K562 (cell line): ENCODE data around the gene TMEM60. TPM values are rescaled to one million over a fixed set of nuclear protein-coding genes. Genes with fewer than 3 reads are reported as not detected.

ENCODE experiments used
- CUX1 ChIP-seq: fragments of 200-800 bp; sonication (Bioruptor generic); IDR thresholded peaks from 2 replicates; pipeline ENCODE4 v1.6.1; 2016; ENCODE audit warnings: missing genetic modification characterization, missing compliant biosample characterization
- ERF ChIP-seq: fragments of 450-650 bp; formaldehyde crosslinking; IDR thresholded peaks from 2 replicates; pipeline ENCODE4 v1.4.0; 2020; ENCODE audit warnings: mild to moderate bottlenecking, mixed read lengths
- FOXJ2 ChIP-seq: fragments of 200-800 bp; sonication (Bioruptor generic); IDR thresholded peaks from 2 replicates; pipeline ENCODE4 v1.6.1; 2016; ENCODE audit warnings: missing genetic modification characterization, missing compliant biosample characterization
- GTF2F1 ChIP-seq: IDR thresholded peaks from 2 replicates; pipeline ENCODE4 v1.6.1; 2011; ENCODE audit warnings: low read depth, low read length, improper control_type of control experiment
- HINFP ChIP-seq: fragments of 450-650 bp; conservative IDR thresholded peaks from 2 replicates; pipeline ENCODE4 v1.6.1; 2016; ENCODE audit warnings: missing genetic modification characterization, low read depth, mild to moderate bottlenecking, control low read depth, missing compliant biosample characterization
- JUN ChIP-seq, 2 experiments: sonication (generic) in 1 of 2; formaldehyde crosslinking in 1 of 2; IDR thresholded peaks; 2 replicates each; pipeline versions ENCODE4 v1.6.1 to v1.8.0; 2012 to 2022; ENCODE audit warnings: borderline replicate concordance in 2 of 2, mild to moderate bottlenecking in 2 of 2, improper control_type of control experiment in 1 of 2, low read depth in 1 of 2, low read length in 1 of 2, missing genetic modification reagents in 1 of 2
- KDM4B ChIP-seq, 2 experiments: fragments of 450-650 bp in 1 of 2; sonication (generic) in 1 of 2; IDR thresholded peaks; 2 replicates each; pipeline ENCODE4 v1.6.1; 2016 to 2017; ENCODE audit warnings: borderline replicate concordance in 2 of 2, antibody characterized with exemption in 1 of 2, low read depth in 1 of 2, mild to moderate bottlenecking in 1 of 2
- MYBL2 ChIP-seq, 2 experiments: fragments of 450-650 bp in 1 of 2; sonication (generic) in 1 of 2; formaldehyde crosslinking in 1 of 2; IDR thresholded peaks; 2 replicates each; pipeline versions ENCODE4 v1.6.1 to v1.8.1; 2017 to 2022; ENCODE audit warnings: borderline replicate concordance in 1 of 2, inconsistent platforms in 1 of 2, low read depth in 1 of 2, mild to moderate bottlenecking in 1 of 2, missing genetic modification reagents in 1 of 2, moderate library complexity in 1 of 2
- PRMT5 ChIP-seq: sonication (generic); formaldehyde crosslinking; IDR thresholded peaks from 2 replicates; pipeline ENCODE4 v1.5.0; 2020; ENCODE audit warnings: missing genetic modification reagents
- RBM22 ChIP-seq: fragments of 200-400 bp; formaldehyde crosslinking; IDR thresholded peaks from 2 replicates; pipeline ENCODE4 v1.6.1; 2018; ENCODE audit warnings: low read length, low read depth; ENCODE audit not compliant: poor library complexity, severe bottlenecking
- SMARCE1 ChIP-seq: fragments of 450-650 bp; IDR thresholded peaks from 2 replicates; pipeline ENCODE4 v1.7.1; 2016; ENCODE audit warnings: mild to moderate bottlenecking
- SRF ChIP-seq, 2 experiments: fragments of 250-450, 450-650 bp in 1 of 2; sonication (Bioruptor Pico) in 1 of 2; sonication (generic) in 1 of 2; formaldehyde crosslinking; IDR thresholded peaks; 2 replicates each; pipeline versions ENCODE4 v1.5.0 to v1.5.1; 2020 to 2022; ENCODE audit warnings: mild to moderate bottlenecking in 1 of 2, missing genetic modification reagents in 1 of 2
- TAL1 ChIP-seq: fragments of 450-650 bp; IDR thresholded peaks from 2 replicates; pipeline ENCODE4 v1.6.1; 2016; ENCODE audit warnings: mild to moderate bottlenecking
- TEAD2 ChIP-seq: fragments of 450-650 bp; IDR thresholded peaks from 2 replicates; pipeline ENCODE4 v1.6.1; 2016; ENCODE audit warnings: missing genetic modification characterization, control low read depth, missing compliant biosample characterization
- ZEB2 ChIP-seq: fragments of 450-650 bp; IDR thresholded peaks from 2 replicates; pipeline ENCODE4 v1.6.1; 2016
- ZNF586 ChIP-seq: fragments of 450-650 bp; formaldehyde crosslinking; conservative IDR thresholded peaks from 2 replicates; pipeline ENCODE4 v1.4.0; 2020; ENCODE audit warnings: mild to moderate bottlenecking, moderate library complexity
- ZNF740 ChIP-seq, 3 experiments: fragments of 200-800 bp in 1 of 3; sonication (Bioruptor generic) in 1 of 3; sonication (generic) in 1 of 3; formaldehyde crosslinking in 1 of 3; IDR thresholded peaks; 2 replicates each; pipeline versions ENCODE4 v1.6.1 to v1.8.0; 2016 to 2022; ENCODE audit warnings: mild to moderate bottlenecking in 2 of 3, missing compliant biosample characterization in 2 of 3, missing genetic modification characterization in 2 of 3, missing genetic modification reagents in 1 of 3
- polyA plus RNA-seq, 8 experiments: library from polyadenylated mRNA; depleted of rRNA in 4 of 8; stranded (reverse) in 5 of 8; unstranded in 3 of 8; fragments of >200 nt; fragmentation: Nextera tagmentation in 2 of 8; fragmentation: Illumina TruSeq in 1 of 8; extraction: Ambion mirVana in 2 of 8; extraction: Trizol in 1 of 8; gene quantifications; 2 replicates each; pipeline versions ENCODE4 v1.2.1 to v1.2.3, GENCODE V29; 2011 to 2014; ENCODE audit warnings: inconsistent platforms in 1 of 8, missing spikeins in 1 of 8
- total RNA-seq, 7 experiments: library from RNA; depleted of rRNA in 6 of 7; stranded (reverse); fragments of >200 nt in 6 of 7; fragmentation: Illumina TruSeq in 2 of 7; extraction: Trizol in 2 of 7; gene quantifications; 2 replicates each; pipeline versions ENCODE4 v1.2.1 to v1.2.3, GENCODE V29; 2011 to 2021; ENCODE audit warnings: low replicate concordance in 1 of 7

TMEM60 gene
- total and polyA plus RNA-seq, 9 of the 15 experiments (the other 6 are each of a cell fraction or from before 2014, with no cell fraction given), result 12.5 to 140 (median 38.4) TPM

DNA sequence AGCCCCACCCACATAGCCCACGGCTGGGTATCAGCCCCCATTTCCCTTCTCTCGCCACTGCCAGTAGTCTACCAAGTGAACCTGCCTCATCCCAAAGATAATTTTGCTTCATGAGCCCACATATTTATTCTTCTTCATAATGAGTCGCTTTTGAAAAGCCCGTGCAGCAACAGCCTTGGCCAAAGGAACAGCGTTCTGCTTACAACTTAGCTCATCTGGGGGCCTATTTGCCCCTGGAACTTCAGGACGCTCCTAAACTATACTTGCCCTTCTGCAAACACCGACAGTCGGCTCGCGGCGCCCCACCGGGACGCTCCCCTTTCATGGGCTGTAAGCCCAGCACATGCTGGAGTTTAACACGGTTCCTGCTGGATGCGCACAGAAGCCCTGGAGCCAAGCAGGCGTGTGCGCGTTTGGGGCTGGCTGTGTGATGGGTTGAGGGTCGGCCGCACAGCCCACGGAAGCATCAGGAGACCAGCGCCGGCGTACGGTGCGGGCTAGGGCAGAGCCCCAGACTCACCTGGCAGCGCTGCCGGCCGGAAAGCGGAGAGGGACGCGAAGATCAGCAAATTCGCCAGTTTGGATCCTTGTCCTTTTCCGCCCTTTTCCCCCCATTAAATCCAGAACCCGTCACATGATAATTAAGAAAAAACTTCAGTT lies 370 bp downstream of the TMEM60 start (continued):
- TF ChIP-seq ZNF740 (CRISPR knock-in tag; IDR thresholded peaks at IDR 0.05) (peak; percentile 53; the same call in 1 of the 2 replicates), ZNF740 (tag; IDR thresholded peaks at IDR 0.05) (no peak), FOXJ2 (tag) (0 out of 2 replicates have a peak, but pooled peaks have one; percentile 34), TAL1 (no peak; the same call in 1 of the 2 replicates), RBM22 (peak; percentile 73), SMARCE1 (peak; percentile 66; the same call in 1 of the 2 replicates), TEAD2 (no peak), PRMT5 (CRISPR knock-in tag) (no peak), JUN (IDR thresholded peaks at IDR 0.05; ENCODE audit: borderline replicate concordance, low read depth, low read length) (no peak), JUN (CRISPR knock-in tag; IDR thresholded peaks at IDR 0.05; ENCODE audit: borderline replicate concordance) (no peak), ZNF586 (no peak), MYBL2 (IDR thresholded peaks at IDR 0.05; ENCODE audit: low read depth) (no peak), MYBL2 (CRISPR knock-in tag; IDR thresholded peaks at IDR 0.05; ENCODE audit: borderline replicate concordance) (no peak), CUX1 (CRISPR knock-in tag) (no peak), KDM4B (IDR thresholded peaks at IDR 0.05; ENCODE audit: borderline replicate concordance in 2 of 2, low read depth in 1 of 2) (no peak), GTF2F1 (0 out of 2 replicates have a peak, but pooled peaks have one; percentile 29), SRF (CRISPR knock-in tag; IDR thresholded peaks at IDR 0.05) (peak in 1 of 2 experiments; percentile 31; a peak in 1 of 4 replicates), HINFP (tag) (no peak), ERF (CRISPR knock-in tag) (peak; percentile 60; the same call in 1 of the 2 replicates), ZEB2 (0 out of 2 replicates have a peak, but pooled peaks have one; percentile 58)
